Epithelial cell of prostate (primary cell): ENCODE data around the gene OR10K2.
"Not testable (repeated sequence)": the region's sequence is repeated elsewhere in the genome, so short reads cannot be mapped to it uniquely, and the experiment has no call there.

ENCODE experiments used
- DNase-seq: peaks from one replicate; pipeline ENCODE4 v3.0.0-alpha.2; 2011; ENCODE audit warnings: low read depth, low spot score
- H3K27ac ChIP-seq: fragments of 450-650 bp; 2 replicates; pipeline ENCODE4 v1.5.1; 2017; ENCODE audit warnings: mild to moderate bottlenecking

OR10K2 gene, protein sequence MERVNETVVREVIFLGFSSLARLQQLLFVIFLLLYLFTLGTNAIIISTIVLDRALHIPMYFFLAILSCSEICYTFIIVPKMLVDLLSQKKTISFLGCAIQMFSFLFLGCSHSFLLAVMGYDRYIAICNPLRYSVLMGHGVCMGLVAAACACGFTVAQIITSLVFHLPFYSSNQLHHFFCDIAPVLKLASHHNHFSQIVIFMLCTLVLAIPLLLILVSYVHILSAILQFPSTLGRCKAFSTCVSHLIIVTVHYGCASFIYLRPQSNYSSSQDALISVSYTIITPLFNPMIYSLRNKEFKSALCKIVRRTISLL

DNA sequence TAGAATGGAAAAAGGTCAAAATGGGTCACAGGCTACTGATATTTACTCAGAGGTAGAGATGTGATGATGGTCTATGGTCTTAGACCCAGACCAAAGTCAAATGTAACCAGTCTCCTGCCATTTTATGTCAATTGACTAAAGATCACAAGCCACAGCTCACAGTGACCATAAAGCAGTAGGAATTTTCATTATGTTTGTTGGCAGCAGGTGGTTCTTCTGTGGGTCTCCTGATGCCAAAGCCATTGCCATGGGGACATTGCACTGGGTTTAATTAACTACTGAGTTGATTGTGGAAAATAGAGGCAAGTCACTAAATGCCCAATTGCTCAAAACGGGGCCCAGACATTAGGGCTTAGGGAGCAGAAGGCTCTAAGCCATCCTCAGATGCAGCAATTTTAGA, at the start of gene OR10K2:
Gene OR10K2 (minus strand): TSS at position 101 of the 400 bp plus-strand sequence. CDS start 5,371 bp downstream, outside the sequence.
- no peak for DNase-seq
- no peak within 1 kb of the TSS for H3K27ac ChIP-seq

DNA sequence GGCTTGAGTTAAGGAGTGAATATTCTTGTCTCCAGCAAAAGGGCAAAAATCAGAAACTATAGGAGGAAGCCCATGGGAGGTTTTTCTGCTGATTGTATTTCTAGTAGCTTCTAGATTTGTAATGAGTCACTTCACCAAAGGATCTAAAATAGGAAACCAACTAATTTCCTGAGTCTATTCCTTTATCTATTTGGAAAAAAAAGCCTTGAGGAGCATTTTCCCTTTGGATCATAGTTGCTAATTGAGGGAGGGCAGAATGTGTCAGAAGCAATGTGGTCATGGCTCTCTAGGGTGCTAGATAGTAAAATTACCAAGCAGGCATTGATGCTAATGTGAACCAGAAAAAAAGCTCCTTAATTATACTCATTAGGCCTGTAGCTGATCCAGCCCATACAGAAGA, 45.9 kb upstream of the OR10K2 start, which contains the start of gene OR10R2:
Gene OR10R2 (plus strand): TSS at position 301 of the 400 bp plus-strand sequence. CDS start 106 bp downstream, outside the sequence.
- H3K27ac ChIP-seq = no peak within 1 kb of the TSS

DNA sequence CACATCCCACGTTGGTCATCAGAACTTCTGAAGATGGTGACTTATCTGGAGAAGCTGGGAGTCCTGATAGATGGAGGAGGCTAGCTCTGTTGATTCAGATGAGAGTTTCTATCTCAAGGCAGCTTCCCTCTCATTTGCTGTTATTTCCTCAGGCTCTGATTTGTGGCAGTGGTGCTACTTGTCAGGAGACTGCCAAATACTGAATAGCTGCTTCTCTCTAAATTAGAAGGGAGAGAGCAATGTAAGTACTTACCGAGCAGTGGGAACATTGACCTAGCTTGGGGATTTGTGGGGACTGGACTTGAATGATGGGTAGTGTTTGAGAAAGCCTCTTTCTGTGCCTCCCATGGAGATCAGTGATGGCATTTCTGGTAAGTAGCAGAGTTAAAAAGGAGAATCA, 35.5 kb upstream of the OR10K2 start, which contains the start of gene OR10K1:
Gene OR10K1 (plus strand): TSS at position 301 of the 400 bp plus-strand sequence. CDS start 3,728 bp downstream, outside the sequence.
- DNase-seq = no peak
- no peak within 1 kb of the TSS for H3K27ac ChIP-seq

More for the DNA sequence above, 45.9 kb upstream of the OR10K2 start, which contains the start of gene OR10R2:
- DNase-seq = no peak

DNA sequence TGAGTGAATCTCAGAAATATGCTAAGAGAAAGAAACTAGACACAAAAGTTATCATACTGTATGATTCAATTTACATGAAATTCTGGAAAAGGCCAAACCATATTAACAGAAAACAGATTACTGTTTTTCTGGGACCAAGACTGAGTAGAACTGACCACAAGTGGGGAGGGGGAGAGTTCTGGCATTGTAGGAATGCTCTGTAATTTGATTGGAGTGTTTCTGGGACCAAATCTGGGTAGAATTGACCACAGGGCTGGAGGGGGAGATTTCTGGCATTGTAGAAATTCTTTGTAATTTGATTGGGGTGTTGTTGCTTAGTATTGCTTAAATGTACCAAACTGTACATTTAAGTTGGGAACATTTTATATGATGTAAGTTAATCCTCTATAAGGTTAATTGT, 32.2 kb upstream of the OR10K2 start:
- no peak overlapping the region for H3K27ac ChIP-seq
- DNase-seq = no peak

DNA sequence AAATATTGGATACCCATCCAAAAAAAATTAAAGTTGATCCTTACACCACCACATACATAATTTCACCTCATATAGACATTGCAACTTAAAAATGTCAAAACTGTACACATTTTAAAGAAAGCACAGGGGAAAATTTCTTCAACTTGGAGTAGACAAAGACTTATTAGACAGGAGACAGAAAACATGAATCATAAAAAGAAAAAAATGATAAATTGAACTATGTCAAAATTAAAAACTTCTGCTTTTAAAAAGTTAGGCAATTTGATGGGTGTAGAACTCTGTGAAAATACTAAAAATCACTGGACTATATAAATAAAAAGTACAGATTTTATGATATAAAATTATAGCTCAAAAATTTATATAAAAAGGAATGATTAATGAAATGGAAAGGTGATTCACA, 31.2 kb upstream of the OR10K2 start:
- H3K27ac ChIP-seq = no peak overlapping the region
- DNase-seq = no peak

DNA sequence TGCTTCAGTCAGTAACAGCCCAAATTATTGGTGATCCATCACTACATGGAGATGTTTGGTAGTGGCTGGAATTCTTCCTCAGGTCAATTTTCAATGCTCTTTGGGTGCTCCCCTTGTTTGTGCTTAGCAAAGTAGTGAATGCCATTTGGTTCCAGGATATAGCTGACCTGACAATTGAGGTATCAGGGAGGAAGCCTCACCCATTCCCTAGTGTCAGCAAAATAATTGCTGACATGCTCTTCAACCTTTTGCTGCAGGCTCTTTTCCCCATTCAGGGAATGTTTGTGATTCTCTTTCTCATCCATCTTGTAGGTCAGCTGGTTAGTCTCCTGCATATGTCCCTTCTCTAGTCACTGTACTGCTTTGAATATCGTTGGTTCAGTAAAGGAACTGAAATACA, 28.5 kb upstream of the OR10K2 start:
- no peak for DNase-seq
- no peak overlapping the region for H3K27ac ChIP-seq

DNA sequence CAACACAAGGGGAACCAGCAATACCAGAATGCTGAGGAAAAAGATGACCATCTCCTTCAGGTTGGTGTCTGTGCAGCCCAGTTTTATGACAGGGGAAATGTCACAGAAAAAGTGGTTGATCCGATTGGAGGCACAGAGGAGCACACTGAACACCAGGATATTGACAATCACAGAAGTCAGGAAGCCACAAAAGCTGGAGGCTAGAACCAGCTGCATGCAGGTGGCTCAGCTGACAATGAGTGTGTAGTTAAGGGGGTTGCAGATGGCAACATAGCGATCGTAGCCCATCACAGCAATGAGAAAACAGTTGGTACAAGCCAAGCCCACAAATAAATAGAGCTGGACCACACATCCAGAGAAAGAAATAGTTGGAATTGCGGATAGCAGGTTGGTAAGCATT, 19.3 kb upstream of the OR10K2 start:
- no peak overlapping the region for H3K27ac ChIP-seq

DNA sequence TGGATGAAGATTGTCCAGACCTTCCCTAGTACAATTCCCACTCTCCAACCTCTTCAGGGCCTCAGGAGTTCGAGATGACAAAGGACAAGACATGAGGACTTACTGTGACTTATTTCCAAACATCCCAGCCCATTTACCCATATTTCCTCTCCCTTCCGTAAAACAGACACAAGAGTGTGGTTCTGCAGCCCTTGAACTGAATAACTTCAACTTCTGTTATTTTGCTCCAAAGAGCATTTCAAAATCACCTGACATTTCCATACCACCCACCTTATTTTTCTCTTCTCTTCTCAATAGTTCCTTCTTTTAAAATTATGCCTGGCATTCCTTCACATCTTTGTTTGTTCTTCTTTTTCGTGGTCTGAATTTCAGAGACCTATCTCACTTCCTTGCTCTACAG, 8.7 kb upstream of the OR10K2 start:
- H3K27ac ChIP-seq = no peak overlapping the region
- no peak for DNase-seq

More for the DNA sequence above, 19.3 kb upstream of the OR10K2 start:
- no peak for DNase-seq

DNA sequence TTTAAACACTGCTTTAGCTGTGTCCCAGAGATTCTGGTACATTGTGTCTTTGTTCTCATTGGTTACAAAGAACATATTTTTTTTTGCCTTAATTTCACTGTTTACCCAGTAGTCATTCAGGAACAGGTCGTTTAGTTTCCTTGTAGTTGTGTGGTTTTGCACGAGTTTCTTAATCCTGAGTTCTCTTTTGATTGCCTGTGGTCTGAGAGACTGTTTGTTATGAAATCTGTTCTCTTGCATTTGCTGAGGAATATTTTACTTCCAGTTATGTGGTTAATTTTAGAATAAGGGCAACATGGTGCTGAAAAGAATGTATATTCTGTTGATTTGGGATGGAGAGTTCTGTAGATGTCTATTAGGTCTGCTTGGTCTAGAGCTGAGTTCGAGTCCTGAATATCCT, 4.1 kb upstream of the OR10K2 start:
- DNase-seq, H3K27ac ChIP-seq: not testable (repeated sequence)

DNA sequence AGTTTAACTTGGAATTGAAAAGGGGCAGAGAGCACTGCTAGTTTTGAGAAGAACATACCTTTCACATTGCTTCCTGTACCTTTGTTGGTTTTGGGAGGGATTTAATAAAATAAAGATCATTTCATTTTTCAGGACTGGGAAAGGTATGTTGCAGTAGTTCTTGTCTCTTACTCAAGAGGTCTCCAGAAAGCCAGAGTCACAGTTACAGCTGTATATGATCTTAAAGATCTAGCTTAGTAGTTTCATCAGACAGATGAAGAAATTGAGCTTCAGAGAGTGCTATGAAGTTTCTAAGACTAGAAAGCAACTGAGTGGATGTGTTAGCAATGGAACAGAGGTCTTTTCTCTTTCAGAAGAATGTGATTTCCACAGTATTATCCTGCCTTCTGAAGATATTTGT, 1.0 kb downstream of the OR10K2 start:
- H3K27ac ChIP-seq = no peak overlapping the region
- DNase-seq = no peak

DNA sequence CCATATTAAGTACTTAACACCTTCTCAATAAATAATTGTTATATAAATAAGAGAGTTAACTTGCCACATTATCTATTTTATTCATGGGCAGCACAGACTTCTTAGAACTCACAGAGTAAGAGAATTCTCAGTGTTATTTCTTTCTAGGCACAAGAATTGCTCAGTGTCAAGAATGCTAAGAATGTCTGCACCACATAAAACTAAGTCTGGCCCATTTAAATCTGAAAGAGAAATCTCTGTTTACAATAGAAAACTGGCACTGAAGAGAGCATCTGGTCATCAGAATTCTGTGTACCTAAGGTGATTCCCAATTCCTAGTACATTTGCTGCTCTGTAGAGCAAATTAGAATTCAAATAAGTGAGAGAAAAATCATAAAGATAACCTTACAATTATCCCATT, 3.8 kb downstream of the OR10K2 start:
- no peak for DNase-seq
- H3K27ac ChIP-seq = no peak overlapping the region

DNA sequence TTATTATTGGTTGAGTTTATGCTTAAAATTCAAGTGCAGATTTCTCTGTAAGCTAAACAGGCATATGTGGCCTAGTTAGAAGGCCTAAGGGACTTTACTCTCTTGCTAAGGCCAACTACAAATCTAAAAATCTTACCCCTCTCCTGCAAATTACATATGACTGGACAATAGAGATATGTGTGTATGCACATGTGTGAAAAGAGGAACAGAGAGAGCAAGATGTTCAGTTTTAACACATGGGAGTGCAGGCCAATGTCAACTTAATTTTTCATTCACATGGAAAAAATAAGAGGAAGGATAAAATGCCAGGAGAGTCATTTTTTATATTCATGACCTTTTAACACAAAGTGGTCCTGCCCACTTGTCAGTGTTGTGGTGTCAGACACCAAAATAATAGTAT, 8.5 kb downstream of the OR10K2 start:
- no peak overlapping the region for H3K27ac ChIP-seq
- DNase-seq = no peak

DNA sequence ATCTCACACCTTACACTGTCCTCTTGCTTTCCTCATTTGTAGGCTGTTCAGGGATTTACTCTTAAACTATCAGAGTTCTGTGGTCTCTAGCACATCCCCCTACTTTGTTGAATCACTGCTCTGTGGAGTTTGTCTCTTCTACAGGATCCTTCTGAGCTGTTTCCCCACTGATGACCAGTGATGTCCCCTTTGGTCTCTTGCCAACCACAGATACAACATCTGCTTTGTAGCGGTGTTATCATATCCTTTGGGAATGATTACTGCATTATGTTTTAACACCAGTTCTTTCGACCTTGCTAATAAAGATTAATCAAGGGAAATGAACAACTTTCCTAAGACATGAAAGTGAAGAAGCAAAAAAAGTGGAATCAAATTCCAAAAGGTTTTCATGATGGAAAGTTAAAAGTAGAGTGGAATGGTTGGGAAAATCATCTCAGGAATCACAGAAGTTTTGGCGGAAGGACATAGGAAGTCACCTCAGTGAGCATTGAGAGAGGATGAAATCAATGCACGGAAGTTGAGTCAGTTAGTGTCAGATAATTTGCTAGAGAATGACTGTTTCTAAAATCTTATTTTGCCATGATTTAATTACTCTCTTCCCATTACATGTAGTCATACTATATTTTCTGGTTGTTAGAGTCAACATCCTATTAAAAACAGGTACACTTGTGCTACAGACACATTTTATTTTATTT, 11.2 kb downstream of the OR10K2 start:
- H3K27ac ChIP-seq = no peak overlapping the region
- no peak for DNase-seq

DNA sequence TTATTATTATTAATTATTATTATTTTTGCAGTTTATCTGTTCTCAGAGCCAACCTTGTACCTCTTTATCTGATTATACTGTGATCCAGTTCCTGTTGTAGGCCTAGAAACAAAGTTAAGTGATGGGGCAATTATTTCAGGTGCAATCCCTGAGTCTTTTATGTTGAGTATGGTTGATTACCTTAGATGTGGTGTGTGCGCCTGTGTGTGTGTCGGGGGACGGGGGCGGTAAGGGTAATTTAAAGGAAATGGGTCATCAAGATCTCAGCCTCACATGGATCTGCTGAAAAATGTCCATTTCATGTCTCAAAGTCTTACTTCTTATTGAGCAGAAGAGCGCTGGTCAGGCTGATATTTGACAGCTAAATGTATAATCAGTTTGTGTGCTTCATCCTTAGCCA, 18.9 kb downstream of the OR10K2 start:
- H3K27ac ChIP-seq = no peak overlapping the region
- DNase-seq = no peak

DNA sequence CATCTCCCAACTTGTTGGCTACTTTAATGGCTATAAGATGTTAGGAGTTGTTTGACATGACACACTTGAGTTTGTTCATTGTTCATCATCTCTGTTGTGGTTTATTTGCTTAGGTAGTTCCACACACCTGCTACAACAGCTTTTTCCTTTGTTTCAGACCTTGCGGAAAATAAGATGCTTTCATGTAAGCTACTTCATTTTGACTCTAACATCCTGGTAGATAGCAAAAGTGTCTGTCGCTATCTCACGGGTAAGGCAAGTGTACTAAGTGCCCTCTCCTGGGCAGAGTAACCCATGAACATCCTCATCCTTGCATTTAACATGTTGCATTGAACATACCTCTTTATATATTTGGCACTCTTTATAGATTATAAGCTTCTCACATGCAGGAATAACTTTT, 25.2 kb downstream of the OR10K2 start:
- DNase-seq = no peak
- no peak overlapping the region for H3K27ac ChIP-seq

DNA sequence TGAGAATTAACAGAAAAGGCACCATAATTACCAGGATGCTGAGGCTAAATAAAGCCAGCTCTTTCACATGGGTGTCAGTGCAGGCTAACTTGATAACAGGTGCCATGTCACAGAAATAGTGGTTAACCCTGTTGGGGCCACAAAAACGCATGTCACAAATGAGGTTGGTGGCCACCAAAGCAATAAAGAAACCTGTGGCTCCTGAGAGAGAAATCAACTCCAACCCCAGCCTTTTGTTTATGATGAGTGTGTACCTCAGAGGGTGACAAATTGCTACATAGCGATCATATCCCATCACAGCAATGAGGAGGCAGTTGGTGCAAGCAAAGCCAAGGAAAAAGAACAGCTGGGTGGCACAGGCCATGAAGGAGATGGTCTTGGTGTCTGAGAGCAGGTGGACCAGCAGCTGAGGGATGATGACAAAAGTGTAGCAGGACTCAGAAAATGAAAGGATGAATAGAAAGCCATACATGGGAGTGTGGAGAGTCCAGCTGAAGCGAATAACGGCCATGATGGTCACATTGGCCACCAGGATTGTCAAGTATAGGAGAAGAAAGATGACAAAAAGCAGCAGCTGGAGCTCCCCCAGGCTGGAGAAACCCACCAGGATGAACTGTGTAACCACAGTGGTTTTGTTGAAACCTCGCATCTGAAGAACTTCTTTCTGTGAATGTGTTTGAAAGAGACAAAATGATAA, 27.1 kb downstream of the OR10K2 start, which contains the start of gene OR10T2:
Gene OR10T2 (minus strand): TSS at position 649 of the 697 bp plus-strand sequence. CDS start 0 bp downstream, at position 649.
- DNase-seq = no peak
- H3K27ac ChIP-seq = no peak within 1 kb of the TSS

DNA sequence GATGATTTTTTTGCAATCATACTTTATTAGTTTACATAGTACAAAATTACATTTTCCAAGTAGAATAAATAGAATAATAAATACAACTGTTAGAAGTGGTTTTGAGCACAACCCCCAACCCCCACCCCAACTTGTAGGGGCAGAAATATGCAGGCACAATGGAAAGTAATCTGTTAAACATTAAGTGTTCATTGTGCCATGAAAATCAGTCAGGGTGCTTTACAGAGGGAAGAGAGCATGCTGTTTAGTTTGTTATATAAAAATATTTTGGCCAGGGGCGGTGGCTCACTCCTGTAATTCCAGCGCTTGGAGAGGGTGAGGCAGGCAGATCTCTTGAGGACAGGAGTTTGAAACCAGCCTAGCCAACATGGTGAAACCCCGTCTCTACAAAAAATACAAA, 29.4 kb downstream of the OR10K2 start:
- H3K27ac ChIP-seq = no peak overlapping the region
- no peak for DNase-seq

DNA sequence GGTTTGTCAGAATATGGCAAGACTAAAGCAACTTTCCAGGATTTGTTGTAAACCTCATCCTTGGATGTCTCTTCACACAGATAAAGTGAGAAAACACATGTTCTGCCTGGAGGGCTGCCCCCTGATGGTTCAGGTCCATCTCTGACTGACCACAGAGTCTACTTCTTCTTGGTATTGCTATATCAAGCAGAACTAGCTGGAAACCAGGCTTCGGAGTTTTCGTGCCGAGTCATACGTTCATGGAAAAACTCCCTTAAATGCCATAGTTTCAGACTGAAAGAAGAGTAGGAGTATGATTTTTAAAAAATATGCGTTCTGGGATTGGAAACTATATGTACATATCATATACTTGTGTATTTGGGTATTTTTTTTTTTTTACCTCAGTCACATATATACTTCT, 32.6 kb downstream of the OR10K2 start:
- H3K27ac ChIP-seq = no peak overlapping the region
- no peak for DNase-seq

DNA sequence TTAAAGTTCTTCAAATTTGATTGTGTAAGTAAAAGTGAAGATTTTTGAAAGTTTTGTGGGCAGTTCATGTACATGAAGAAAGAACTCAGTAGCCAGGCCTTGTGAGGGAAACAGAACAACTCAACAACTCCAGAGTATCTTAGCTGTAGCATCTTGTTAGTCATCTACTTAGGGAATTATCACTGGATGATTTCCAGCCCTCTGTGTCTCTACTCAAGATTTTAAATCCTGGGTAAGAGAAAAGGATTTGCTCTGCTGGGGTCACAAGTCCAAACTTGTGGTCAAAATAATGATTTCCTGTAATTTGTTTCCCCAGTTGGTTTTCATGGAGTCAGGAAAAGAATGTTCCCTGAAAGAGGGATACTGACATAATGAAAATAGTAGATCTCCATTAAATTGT, 34.9 kb downstream of the OR10K2 start:
- no peak for DNase-seq
- no peak overlapping the region for H3K27ac ChIP-seq

DNA sequence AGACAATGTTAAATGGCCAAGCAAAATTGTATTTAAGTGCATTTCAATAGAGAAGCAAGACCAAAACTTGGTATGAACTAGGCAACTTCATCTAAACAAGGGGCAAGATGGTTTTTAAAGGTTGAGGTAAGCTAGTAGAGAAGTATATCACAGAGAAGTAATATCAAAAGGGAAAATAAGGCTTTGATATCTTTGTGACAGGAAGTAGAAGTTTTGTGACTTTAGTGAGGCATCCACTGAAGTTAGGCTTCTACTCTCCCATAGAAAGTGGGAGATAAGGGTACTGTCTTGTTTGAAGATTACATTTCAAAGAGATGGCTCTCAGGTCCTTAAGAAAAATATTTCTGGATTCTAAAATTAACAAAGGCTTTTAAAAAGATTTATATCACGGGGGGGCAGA, 35.7 kb downstream of the OR10K2 start:
- no peak for DNase-seq
- H3K27ac ChIP-seq = no peak overlapping the region

DNA sequence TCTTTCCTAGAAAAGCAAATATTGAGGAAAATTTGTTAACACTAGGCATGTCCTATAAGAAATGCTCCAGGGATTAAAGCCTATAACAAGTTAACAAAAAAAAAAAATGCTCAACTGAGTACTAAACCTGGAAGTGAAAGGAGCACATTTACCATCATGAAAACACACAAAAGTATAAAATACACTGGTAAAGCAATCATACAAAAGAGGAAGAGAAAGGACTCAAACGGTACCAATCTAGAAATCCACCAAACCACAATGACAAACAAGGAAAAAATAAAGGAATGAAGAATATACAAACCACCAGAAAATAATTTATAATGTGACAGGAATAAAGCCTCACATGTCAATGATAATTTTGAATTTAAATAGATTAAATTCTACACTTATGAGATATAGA, 51.2 kb downstream of the OR10K2 start:
- H3K27ac ChIP-seq = no peak overlapping the region
- DNase-seq = no peak
